Neural cell (in vitro differentiated cells): ENCODE measurements around the gene GAREM1.

Experiments
- CTCF ChIP-seq: fragments of 450-650 bp; IDR thresholded peaks from 2 replicates; pipeline ENCODE4 v1.5.1; 2014; ENCODE audit warnings: antibody characterized with exemption, mild to moderate bottlenecking, moderate library complexity; ENCODE audit not compliant: poor library complexity, severe bottlenecking
- EP300 ChIP-seq: fragments of 450-650 bp; conservative IDR thresholded peaks from 2 replicates; pipeline ENCODE4 v1.6.1; 2014; ENCODE audit warnings: antibody characterized with exemption, mild to moderate bottlenecking, moderate library complexity; ENCODE audit not compliant: poor library complexity, severe bottlenecking
- EZH2 ChIP-seq: fragments of 200-600, 300-800 bp; shearing (Covaris generic), sonication (generic); IDR thresholded peaks from 2 replicates; pipeline ENCODE4 v1.6.1; 2014; ENCODE audit warnings: antibody characterized with exemption, low read length, borderline replicate concordance, mild to moderate bottlenecking; ENCODE audit not compliant: insufficient read depth, poor library complexity, severe bottlenecking
- RAD21 ChIP-seq: fragments of 450-650 bp; conservative IDR thresholded peaks from 2 replicates; pipeline ENCODE4 v1.6.1; 2014; ENCODE audit warnings: antibody characterized with exemption, mild to moderate bottlenecking, moderate library complexity

DNA sequence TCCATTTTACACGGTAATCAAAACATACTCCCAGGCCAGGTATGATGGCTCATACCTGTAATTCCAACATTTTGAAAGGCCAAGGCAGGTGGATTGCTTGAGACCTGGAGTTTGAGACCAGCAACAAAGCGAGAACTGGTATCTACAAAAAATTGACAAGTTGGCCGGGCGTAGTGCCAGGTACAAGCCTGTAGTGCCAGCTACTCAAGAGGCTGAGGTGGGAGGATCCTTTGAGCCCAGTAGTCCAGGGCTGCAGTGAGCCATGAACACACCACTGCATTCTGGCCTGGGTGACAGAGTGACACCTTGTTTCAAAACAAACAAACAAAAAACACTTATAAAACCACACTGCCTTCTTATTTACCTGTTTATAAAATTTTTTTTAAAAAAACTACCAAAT, 80.8 kb downstream of the GAREM1 start:
- no peak for TF ChIP-seq CTCF
- no peak for TF ChIP-seq EZH2
- TF ChIP-seq EP300, result no peak
- no peak for TF ChIP-seq RAD21
